GM19468 (cell line): ENCODE data around the gene NOL3.

Source experiments
- ATAC-seq: cut with Tn5 transposase; IDR thresholded peaks from one replicate; pipeline ENCODE4 v1.9.1; 2021; ENCODE audit warnings: mild to moderate bottlenecking, moderate library complexity, moderate number of reproducible peaks; ENCODE audit not compliant: unreplicated experiment; ENCODE audit errors: extremely low read depth

NOL3 gene

DNA sequence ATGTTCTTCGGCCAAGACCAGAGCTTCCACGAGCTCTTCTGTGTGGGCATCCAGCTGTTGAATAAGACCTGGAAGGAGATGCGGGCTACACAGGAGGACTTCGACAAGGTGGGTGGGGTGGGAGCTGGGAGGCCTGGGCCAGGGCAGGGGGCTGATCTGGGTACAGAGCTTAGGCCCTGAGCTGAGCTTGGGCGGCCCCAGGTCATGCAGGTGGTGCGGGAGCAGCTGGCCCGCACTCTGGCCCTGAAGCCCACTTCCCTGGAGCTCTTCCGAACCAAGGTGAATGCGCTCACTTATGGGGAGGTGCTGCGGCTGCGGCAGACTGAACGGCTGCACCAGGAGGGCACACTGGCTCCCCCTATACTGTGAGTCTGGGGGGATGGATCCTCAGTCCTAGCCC is 32.1 kb downstream of the NOL3 start:
- no peak for ATAC-seq

DNA sequence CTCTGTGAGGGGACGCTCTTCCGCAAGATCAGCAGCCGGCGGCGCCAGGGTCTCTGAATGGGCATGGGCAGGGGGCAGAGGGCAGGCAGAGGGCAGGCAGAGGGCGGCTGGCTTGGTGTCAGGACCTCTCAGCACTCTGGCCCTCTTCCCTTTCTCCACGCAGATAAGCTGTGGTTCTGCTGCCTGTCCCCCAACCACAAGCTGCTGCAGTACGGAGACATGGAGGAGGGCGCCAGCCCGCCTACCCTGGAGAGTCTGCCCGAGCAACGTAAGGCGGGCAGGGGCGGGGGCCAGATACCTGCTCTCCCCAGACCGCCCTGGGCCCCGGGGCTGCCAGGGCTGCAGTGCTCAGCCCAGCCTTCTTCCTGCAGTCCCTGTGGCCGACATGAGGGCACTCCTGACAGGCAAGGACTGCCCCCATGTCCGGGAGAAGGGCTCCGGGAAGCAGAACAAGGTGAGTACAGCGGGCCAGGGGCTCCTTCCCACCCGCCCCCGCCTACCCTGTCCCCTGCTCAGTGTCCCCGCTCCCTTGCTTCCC is 32.7 kb downstream of the NOL3 start:
- no peak for ATAC-seq

DNA sequence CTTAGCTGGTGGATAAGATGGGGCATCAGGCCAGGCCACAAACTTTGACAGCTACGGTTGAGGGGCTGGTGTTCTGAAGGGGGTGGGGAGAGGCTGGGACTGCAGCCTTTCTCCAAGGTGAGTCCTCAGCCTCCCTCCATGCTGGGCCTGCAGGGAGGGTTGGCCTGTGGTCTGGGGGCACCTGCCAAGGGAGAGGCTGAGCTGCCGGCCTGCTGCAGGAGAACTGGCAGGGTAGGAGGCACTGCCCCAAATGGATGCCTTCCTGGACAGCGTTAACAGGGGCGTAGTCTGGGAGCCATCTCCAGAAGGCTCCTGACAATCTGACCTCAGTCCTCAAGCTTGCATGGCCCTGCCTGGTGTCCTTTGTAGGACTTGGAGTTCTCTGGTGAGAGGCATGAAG is 33.7 kb downstream of the NOL3 start:
- ATAC-seq, result no peak

DNA sequence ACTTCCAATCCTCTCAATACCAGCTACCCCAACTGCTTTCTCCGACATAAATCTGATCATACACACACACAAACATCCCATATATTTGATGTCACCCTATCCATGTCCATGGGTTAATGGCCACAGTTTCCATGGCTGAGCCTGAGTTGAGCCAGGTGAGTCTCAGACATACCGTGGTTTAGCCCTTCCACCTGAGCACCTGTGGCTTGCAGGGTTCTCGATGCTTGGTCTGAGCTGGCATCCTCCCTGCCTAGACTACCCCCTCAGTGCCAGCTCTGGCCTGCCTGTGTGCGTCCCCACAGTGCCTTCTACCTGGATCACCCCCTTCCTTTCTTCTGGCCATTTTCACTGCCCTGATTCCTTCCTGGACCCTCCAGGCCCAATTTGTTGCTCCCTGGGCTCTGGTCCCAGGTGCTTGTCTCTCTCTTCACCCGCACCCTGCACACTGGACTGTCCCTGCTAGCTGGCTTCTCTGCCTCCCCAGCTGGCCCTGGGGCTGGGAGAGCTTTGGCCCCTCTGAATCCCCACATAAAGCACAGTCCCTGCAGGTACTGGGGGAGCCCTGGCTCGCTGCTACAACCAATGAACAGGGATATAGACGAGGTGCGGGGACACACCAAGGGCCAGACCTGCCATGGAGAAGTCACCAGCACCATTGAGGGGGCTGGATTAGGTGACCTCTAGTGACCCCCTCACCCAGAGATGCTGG is 35.9 kb downstream of the NOL3 start:
- no peak for ATAC-seq

DNA sequence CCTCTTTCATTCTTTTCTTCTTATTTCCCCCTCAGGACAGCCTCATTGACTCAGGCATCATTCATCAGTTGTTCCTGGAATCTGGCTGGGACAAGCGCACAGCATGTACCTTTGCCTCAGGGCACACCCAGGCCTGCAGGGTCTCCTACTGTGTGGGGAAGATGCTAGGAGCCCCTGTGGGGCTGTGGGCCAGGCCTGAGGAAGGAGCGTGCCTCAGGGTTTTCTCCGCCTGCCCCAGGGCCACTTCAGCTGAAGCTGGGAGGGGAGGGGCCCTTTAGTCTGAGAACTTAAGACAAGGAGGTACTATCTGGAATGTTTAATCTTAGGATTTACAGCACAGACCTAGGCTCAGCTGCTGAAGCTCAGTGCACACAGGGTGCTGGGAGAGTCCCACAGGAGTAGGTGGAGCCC is 36.5 kb downstream of the NOL3 start:
- no peak for ATAC-seq

DNA sequence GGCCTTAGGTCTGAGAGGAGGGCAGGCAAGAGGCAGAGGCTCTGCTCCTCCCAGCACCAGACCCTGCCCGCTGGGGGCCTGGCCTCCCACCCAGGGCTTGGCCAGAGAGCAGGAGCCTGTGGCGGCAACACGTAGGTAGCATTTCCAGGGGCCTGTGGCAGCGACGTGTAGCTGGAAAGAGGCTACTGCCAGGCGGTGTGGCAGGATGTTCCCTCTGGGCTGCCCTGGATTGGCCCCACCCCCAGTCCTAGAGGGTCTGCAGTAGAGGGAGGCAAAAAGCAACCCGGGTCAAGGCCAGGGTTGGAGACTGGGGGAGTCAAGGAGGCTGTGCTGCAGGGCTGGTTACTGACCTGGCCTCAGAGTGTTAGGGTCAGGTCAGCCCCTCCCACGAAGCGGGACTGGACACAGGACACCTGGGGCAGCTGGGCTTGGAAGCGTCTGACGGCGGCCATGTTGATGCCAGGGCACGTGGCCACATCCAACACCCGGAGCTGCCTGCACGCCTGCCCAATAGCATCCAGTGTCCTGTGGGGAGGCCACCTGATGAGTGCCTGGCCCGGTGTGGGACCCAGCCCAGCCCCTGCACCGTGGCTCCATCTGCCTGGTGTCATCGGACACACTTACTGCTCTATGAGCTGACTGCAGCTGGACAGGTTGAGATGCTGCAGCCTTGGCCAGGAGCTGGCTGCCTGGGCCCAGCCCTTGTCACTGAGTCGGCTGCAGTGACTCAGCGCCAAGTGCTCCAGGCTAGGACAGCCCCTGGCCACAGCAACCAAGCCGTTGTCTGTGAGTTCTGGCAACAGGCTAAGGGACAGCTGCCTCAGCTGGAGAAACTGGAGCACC is 37.1 kb downstream of the NOL3 start:
- no peak for ATAC-seq

DNA sequence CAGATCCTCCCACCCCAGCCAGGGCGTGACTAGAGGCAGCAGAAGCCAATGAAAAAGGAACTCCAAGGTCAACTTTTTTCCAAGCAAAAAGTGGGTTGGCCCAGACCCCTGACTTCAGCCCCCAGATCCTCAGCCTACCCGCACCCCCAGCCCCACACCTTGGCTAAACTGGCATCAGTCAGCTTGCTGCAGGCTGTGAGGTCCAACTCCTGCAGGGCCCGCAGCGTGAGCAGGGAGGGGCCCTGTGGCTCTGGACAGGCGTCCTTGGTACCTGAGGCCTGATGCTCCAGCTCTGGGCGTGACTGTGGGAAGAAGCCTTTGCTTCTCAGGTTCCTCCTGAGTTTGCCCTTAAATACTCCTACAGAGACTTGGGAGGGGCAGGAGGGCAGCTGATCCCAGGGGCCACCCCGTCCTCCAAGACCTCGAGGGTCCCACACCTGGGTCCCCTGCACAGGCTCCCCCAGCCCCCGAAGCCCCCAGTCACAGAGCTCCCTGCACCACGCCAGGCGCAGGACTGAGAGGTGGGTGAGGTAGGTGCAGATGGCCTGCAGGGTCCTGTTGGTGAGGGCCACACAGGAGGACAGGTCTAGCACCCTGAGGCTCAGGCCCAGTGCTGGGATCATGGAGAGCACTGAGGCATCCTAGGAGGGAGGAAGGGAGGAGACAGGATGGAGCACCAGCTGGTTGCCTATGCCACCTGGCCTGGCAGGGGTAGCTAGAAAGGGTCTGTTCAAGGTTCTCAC is 38.0 kb downstream of the NOL3 start:
- ATAC-seq, result no peak

DNA sequence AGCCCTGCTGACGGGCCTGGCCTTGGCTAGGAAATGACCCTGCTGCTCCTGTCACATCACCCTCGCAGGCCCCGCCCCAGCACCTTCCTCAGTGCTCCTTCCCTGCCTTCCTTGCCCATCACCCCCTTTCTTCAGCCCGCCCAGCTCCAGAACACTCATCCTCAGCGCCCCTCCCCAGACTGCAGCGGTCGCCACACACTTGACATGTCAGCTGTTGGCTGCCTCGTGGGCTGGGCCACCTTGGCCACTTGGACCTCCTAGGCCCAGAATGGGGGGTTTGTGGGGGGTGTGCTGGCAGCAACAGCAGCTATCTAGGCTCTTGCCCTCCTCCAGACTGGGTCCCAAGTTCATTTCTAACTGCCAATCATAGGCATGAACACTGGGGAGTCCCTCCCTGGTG is 39.2 kb downstream of the NOL3 start:
- no peak for ATAC-seq

DNA sequence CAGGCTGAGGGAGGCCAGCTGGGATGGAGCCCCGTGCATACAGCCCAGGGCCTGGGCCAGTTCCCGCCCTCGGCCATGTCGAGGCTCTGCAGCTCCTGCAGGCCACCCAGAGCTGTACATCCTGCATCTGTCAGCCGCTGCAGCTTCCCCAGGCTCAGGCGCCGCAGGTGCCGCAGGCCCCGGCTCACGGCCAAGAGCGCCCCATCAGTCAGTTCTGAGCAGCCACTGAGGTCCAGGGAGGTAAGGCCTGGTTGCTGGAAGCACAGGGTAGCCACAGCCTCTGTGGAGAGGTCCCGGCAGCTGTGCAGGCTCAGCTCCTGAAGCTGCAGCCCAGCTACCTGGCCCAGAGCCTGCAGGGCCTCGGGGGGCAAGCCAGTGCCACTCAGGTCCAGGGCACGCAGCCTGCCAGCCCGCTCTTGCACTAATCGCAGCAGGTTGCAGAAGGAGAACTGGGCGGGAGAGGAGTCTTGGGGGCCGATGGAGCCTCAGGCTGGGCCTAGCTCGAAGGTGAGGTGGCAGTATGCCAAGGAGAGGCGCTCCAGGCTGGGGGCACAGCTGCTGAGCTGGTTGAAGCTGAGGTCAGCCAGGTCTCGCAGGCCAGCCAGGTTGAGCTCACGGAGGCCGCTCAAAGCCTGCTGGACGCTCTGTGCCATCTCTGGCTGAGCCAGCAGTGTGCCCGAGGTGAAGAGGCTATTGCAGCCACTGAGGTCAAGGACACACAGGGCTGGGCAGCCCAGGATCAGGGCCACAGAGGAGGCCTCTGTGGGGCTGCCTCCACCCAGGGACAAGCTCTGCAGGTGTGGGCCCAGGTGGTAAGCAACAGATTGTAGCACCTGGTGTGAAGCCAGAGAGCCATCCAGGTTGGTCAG is 40.0 kb downstream of the NOL3 start:
- no peak for ATAC-seq

DNA sequence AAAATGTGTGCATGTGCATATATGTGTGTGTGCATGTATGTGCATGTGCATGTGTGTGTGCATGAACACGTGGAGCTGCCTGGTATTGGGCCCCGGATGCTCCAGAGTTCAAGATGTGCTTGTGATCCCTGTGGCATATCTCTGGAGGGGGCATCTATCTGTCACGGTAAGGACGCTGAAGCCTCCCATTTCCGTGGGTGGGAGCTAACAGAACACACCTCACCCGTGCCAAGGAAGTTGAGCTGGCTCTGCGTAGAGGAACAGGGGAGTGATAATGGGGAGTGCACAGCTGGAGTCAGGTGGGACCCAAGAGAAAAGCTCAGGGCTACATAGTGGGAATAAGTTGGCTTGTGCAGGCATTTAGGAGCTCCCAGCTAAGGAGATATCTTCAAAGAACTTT is 41.3 kb downstream of the NOL3 start:
- no peak for ATAC-seq

DNA sequence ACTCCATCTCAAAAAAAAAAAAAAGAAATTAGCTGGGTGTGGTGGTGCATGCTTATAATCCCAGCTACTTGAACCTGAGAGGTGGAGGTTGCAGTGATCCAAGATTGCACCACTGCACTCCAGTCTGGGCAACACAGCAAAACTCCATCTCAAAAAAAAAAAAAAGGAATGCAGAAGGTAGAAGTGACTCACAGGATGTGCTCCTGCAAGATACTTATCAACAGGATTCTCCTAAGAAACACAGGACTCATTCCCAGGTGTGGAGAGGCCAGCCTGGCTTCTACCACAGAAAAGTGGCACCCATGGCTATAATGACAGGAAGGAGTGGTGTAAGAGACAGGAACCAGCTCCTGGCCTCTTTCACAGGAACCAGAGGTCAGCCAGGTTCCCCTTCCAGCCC is 42.4 kb downstream of the NOL3 start:
- ATAC-seq, result no peak

DNA sequence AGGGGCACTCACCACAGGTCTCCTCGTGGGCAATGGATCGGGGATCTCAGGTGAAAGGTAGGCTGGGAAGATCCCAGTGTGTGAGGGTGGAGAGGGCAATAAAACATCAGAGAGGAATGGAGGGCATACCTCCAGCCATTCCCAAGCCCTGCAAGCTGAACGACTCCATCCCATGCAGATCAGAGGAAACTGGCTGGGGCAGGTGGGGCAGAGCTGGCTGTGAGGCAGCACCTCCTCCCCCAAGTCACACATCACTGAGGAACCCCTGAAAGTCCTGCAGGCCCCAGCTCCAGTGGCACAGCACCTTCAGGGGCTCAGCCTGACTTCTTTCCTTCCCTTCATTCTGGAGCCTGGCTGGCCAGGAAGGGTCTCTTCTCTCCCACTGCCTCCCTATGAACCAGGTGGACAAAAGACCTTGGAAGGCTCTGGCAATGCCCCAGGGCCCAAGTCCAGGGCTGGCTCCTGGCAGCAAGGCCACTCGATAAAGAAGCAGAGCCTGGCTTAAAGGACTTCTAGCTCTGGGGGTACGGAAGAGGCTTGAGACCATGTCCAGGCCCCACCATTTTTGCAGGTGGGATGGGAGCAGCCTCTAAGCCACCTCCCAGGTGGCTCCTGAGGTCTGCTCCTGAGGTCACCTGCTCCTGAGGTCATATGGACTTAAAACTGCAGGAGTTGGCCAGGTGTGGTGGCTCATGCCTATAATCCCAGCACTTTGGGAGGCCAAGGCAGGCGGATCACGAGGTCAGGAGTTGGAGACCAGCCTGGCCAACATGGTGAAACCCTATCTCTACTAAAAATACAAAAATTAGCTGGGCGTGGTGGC is 43.1 kb downstream of the NOL3 start:
- ATAC-seq, result no peak

DNA sequence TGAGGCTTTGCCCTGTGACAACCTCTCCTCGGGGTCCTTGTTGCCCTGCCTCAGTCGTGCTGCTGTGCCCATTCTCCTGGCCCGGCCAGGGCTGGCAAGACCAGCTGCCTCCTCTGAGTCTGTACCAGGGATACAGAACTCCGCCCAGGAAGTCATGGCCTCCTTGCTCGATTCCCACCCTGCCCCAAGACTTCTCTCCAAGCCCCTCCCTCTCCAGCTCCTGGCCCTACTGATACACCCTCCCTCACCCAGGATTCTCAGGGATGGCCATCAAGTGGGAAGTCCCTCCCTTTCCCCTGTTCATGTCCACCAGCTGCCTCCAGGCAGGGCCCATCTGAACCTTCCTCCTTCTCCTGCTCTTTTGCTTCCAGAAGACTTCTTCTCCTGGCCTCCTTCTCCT is 45.4 kb downstream of the NOL3 start:
- no peak for ATAC-seq

DNA sequence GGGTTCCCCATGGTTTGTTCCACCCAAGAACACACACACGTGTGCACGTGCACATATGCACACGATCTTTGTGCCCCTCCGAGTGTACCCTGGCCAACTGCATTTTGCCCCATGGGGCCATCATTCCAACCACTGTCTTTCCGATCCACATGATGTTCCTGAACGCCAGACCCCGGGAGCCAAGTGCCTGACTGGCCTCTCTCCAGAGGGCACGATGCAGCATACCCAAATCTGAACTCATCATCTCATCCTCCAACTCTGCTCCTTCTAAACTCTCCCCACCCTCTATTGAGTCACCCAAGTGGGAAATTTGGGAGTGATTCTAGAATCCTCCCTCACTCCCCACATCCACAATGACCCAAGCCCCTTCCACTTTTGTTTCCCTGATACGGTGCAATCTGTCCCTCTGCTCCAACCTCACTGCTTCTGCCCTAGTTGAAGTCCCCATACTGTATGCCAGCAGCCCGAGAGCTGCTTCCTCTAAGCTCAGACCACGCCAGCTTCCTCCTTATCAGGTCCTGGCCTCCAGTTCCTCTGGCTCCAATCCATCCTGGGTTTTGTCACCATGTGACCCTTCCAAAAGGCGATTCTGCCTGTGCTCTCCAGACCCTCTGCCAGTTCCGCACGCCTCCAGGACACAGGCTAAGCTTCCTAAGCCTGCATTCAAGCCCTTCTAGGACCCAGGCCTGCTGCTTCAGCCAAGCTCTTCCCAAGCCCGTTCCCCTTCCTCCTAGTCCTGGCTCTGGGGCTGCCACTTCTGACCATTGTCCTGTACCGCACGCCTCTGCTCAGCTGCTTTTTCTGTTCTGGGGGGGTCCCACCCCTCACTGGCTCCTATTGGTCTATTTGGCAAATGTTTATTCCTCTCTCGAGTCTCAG is 46.5 kb downstream of the NOL3 start:
- ATAC-seq, result no peak

DNA sequence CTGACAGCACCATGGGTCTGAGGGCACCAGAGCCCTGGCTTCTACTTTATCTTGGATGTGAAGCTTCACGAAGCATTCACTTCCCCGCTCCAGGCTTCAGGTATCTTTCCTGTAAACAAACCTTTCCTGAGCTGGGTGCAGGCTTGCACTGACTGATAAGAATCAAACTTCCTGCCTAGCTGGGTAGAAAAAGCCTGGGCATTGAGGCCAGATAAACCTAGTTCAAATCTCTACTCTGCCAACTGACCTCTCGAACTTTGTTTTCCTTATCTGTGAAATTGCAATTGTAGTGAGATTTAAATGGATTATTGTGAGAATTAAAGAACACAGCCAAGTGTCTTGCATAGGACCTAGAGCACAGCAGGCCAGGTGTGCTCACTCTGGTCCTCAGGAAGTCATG is 53.7 kb downstream of the NOL3 start:
- ATAC-seq, result no peak
